Dermis blood vessel endothelial cell (primary cell): ENCODE results near the gene ISLR. TPM values are rescaled to one million over a fixed set of nuclear protein-coding genes. Genes with fewer than 3 reads are reported as not detected.

Source experiments
- DNase-seq: peaks from one replicate; pipeline ENCODE4 v3.0.0; 2010
- total RNA-seq: library from RNA; depleted of rRNA; stranded (reverse); fragments of >200 nt; gene quantifications from 2 replicates; pipeline ENCODE4 v1.2.3, GENCODE V29; 2014

ISLR gene
- total RNA-seq, 1 donor from 2014 or later, result 0.17 TPM

DNA sequence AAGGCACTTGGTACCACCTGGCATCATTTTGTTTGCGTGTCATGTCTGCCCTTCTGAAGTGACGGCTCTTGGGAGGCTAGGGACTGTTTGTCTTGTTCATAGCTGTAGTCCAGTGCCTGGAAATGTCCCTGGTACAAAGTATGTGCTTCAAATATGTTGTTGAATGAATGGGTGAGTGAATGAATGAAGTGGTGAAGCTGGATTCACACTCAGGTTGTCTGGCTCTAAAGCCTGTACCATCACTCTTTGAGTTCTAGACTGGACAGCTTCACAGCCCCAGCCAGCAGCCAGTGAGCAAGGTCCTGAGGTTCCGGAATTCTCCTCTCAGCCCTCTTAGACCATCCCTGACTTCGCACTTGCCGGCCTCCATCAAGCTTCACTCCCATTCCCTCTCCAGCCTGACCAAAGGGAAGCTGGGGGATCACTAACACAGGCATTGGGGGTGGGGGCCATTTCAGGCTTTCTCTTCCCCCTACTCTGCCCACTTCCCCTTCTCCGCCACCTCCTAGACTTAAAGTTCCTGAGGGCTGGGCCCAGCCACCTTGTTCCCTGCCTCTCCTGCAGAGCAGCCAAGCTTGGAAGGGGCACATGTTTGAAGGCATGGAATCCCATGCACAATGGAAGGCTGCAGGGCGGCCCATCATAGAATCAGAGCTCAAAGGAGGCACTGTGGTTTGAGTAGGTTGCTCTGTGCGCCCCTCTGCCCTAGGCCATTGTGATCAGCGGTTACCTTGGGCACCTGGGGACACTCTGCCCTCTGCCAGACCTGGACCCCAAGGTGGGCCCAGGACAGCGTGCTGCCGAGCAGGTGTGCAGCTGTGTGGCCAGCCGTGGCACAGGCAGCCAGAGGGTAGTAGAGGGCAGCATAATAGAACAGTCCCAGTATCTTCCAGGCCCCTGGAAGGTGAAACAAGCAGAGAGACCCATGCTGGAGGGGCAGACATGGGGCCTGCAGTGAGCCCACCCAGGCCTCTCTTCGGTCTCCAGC lies 21.4 kb downstream of the ISLR start:
- no peak for DNase-seq

DNA sequence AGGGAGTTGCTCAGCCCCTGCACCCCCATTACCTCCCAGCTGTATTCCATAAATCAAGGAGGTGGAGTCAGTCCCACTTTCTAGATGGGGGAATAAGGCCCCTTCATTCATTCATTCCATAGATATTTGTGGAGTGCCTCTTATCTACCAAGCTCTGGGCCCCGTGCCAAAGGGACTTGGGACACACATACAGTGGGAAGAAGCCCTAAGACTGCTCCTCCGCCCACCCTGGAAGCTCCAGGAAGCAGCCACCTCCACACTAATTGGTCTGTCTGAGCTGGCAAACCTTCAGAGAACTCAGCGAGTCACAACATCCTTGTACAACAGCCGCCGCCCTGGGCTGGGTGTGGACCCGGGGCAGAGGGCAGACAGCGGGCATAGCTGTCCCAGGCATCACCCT lies 22.7 kb downstream of the ISLR start:
- peak; percentile 25 for DNase-seq

DNA sequence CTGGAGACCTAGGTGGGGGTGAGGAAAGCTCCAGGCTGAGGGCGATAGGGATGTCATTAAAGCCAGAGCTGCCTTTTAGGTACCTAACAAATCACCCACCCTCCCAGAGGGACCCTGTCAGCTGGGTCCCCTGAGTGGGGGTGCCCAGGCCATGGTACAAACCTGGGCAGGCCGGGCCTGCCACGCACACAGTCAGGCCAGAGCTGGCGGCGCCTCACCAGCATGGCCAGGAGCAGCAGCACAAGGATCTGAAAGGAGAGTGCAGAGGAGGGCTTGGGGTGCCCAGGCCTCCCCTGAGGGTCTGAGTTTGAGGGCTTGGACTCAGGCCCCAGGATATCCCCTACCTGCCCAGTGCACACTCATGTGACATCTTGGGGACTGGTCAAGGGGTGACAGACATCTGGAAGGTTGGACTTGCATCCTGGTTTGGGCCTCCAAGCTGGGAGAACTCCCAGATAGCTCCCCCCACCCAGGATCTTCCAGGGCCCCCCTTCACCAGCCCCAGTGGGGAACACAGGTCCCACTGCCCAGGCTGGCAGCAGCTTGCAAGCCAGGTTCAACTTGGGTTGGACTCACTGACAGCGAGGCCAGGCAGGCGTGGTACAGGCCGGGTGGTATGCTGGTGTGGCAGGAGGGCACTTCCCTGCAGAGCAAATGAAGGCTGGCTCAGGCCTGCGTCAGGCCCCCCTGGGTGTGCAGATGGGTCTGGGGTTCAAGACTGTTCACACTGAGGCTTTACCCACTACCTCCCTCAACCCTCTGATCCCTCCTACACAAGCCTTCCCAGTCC lies 23.9 kb downstream of the ISLR start:
- no peak for DNase-seq

DNA sequence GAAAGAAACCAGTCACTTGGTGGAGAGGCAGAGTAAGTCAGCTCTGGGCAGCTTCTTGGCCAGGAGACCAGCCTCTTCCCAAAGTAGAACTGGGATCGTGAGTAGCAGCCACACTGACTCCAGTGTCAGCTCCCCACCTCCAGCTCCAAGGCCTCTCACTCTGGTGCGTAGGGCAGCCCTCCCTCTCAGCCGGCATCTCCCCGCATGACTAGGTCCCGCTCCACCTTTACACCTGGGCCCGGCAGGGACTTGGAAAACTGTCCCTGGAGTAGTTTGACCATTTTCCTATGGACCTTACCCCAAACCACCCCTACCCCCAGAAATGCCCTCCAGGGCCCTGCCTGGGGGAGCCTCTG lies 25.8 kb downstream of the ISLR start:
- DNase-seq, result no peak

DNA sequence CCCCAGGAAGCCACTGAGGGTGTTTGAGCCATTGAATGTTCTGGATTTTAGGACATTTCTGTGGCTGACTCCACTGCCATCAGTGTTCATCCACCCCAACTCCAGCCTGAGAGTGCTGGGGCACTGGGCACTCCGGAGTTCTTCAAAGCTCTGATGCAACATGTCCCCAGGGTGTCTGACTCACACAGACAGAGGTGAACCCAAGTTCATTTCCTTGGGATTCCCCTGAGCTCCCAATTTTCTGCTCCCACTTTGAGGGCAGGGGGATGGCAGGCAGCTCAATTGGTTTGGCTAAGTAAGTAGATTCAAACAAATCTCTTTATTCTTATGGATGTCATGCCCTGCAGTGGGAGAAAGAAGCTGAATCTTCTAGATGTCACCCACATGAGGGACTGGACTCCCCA lies 26.9 kb downstream of the ISLR start:
- DNase-seq, result peak; percentile 52

DNA sequence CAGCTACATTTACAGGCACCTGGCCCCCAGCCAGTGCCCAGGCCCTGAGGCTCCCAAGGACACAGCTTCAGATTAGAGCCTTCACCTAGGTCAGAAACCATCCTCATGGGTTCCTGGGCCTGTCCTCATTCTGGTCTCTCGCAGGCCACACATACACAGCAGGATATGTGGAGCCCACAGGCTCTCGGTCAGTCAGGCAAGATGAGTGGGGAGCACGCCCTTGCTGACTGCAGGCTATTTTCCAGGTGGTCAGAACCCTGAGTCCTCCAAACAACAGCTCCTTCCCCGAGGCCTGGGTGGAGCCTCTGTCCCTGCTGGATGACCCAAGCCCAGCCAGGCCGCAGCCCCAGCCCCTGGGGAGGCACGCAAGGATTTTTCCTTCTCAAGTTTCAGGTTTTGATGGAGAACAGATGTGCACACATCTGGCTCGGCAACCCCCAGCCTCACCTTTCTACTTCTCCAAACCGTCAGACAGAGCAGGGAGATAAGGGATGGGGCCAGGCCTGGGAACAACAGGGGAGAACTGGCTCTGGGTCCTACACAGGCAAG lies 27.4 kb downstream of the ISLR start:
- DNase-seq, result no peak

DNA sequence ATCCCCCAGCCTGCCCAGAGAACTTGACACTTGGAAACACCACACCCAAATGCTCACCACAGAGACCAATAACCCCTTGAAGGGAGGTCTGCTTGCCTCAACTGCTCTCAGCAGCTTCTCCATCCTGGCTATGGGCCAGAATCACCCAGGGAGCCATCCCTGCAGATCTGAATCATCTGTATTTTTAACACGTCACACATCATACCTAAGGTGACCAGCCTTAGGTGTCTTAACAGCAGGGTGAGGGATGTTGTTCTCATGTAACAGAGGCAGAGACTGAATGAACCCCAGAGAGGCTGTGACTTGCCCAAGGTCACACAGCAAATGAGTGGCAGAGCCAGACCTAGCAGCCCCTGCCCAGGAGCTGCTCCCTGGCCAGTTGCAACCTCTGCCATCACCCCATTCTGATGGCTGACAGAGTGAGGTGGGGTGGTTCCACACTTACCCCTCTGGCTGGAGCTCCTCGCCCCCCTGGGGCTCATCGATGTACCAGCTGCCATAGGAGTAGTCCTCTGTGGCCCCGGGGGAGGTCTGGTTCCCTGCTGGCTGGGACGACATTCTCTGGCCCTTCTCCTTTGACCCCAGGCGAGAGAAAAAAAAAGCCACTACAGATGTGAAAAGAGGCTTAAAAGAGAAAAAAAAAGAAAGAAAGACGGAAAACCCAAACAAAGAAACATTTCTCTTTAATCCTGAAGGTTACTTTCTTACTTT lies 28.4 kb downstream of the ISLR start:
- DNase-seq, result no peak

DNA sequence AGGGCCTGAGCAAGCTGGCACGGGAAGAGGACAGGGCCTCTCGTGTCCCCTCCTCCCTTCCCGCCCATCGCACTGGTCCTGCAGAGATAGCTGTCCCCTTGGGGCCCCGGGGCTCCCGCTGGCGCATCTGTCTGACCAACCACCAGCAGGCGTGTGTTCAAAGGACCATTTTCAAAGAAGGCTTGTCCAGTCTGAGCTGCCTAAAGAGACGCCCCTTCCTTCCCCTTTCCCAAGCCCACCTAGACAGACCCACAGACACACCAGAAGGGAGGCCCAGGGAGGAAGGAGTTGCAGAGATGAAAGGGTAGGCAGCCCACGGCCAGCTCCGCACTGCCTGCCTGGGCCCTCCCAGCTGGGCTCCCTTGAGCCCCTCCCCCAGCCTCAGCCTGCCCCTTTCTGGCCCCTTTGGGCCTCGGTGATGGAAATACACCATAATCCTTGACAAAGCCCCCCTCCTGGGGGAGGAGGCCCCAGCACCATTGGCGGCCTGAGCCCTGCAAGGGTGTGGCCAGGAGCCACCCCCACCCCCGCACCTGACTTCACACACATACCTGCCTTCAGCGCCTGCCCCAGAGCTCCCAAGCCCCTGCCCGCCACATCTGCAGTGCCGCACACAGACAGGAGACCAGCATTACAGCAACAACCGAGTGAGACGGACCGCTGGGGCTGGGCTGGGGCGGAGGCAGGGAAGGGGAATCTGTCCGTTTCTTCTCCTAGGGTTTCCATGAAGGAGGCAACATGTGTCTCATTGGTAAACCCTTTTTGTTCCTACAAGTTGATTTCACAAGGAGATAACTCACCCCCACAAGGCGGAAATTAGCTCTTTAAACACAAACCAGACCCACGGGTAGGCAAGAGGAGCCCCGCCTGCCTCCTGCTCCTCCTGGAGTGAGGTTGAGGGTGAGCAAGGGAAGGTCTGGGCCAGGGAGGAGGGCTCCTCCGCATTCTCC lies 29.2 kb downstream of the ISLR start, which contains the start of gene STRA6:
Gene STRA6 (minus strand): TSS at position 336 of the 950 bp plus-strand sequence. CDS start 520 bp downstream, outside the sequence.
- no peak for DNase-seq

DNA sequence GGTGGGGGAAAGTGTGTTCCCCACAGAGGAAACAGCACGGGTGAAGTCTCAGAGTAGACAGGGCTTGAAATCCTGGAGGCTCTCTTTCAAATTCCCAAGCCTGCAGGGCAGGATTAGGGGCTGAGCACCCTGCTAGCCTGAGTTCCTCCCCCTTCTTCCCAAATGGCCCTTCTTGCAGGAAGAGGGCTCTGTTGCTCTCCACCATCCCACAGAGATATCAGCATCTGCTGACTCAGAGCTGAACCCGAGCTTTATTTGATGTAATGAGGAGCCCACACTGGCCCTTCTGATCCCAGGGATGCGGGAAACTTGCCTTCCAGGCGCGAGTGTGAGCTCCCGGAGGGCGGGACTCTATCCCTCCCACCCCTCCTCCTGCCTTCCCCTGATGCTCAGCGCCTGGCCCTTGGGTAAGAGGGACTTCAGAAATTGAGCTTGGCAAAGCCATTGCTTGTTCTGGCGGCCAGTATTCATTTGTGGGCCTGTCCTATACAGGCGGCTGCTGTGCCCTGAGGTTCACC lies 30.5 kb downstream of the ISLR start:
- DNase-seq, result no peak

DNA sequence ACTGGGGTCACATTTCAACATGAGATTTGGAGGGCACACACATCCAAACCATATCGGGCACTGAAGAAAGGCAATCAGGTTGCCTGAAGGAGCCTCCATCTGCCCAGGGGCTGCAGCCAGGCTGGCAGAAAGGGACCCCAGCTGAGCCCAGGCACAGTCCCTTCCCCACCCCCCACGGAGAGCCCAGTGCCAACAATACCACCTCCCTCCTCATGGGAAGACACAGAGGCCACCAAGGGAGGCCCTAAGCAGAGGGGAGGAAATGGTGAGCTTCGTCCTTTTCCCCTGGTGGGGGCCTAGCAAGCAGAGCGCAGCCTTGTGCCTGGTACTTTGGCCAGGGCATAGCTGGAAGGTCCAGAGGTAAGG lies 32.1 kb downstream of the ISLR start:
- DNase-seq, result no peak

DNA sequence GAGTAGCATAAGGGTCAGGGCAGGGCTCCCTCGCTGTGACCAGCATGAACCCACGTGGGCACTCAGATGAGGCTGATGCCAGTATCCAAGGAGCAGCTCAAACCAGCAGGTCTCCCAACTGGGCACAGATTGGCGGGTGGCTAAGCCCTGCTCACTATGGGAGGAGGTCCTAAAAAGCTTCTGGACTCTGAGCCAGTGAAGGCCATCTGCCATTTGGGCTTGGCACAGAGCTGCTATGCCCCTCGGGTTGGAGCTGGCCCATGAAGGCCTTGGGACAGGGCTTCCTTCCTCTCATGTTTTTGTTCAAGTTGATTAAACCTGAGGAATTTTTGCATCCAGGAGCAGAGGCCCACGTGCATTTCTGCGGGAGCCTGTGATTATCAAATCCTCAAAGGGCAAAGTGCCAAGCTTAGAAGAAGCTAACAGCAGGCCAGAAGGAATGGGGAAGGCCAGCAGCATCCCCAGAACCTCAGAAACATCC lies 33.3 kb downstream of the ISLR start:
- DNase-seq, result no peak

DNA sequence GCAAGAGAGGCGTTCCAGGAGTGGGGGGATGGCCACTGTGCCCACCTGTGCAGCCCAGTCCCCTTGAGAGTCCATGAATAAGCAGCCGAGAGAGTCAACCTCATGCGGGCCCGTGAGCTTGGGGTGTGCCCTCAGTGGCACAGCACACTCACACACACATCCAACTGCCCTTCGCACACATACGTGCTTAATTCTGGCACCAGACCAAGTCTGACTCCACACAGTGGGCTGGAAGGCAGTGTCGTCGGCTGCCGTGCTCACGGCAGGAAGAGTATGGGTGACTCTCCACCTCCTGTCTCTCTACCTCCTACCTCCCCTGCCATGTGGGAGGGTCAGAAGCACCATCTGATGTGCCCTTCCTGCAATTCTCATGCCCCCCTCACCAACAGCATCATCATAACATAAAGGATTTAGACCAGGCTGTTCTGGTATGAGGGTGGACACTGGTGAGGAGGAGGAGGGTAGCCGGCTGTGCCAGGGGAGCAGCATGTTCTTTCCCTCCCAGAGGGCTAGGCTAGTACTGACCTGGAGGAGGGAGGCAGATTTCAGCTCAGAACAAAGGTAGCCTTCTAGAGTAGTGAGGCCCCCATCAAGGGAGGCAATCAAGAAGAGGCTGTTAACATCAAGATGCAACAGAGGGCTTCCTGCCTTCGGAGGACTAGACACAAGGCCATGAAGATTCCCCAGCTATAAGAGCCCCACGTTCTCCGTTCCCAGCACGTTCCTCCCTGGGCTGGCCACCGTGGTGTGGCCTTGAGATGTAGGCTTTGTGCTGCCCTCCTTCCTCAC lies 34.3 kb downstream of the ISLR start:
- peak; percentile 24 for DNase-seq

DNA sequence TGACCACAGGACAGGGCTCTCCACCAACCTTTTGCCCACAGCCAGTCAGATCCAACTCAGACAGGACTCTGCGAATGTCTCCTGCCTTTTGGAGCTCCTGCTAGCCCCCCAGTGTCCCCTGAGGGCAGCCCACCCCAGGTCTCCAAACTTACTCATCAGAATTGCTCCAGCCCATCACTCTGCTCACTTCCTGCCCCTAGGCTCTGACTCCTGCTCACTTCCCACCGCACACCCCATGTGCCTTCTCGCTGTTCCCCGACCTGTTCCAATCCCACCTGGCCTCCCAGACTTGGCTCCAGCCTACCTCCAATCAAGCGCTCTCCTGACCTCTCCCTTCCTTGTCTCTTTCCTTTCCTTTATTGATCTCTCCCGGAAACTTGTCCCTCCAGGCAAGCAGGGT lies 35.0 kb downstream of the ISLR start:
- DNase-seq, result no peak

DNA sequence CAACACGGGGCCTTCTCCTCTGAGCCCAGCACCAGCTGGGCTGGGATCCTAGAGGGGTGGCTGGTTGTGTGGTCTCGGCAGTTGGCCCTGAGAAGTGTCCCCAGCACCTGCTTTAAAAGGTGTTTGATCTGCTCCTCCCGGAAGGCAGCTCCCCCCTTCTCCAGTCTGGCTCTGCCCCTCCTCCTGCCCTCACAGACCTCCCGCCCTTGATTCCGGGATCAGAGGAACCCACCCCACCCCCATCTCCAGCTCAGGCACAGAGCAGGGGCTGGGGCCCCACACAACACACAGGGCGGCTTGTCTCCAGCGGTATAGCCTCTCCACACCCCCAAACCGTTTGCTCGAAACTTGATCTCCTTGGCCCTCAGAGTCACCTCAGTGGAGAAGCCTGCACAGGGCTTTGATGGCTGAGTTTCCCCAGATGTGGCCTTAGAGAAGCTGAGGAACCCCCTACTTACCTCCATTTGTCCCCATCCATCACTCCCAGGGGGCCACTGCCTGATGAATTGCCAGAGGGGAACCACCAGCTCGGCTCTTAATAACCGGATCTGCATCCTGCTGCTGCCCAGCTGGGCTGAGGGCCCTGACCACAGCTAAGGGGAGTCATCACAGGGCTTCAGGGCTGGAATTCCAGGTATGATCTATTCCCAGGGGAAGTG lies 35.5 kb downstream of the ISLR start:
- no peak for DNase-seq

DNA sequence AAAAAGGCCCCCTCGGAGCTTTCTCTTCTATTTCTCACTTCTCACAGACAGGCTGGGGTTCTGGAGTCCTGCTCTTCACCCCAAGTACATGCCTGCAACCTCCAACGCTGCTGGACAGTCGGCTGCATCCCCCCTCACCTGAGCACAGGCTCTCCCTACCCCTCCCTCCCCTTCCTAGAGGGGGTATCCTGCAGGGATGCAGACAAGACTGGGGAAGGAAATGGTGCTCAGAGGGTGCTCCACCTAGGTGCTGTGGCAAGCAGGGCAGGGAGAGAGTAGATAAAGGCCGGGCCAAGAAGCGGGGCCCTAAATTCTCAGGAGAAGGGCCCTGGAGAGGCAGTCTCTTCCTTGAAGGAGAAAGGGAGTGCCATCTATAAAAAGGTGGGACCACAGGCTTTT lies 36.0 kb downstream of the ISLR start:
- no peak for DNase-seq

DNA sequence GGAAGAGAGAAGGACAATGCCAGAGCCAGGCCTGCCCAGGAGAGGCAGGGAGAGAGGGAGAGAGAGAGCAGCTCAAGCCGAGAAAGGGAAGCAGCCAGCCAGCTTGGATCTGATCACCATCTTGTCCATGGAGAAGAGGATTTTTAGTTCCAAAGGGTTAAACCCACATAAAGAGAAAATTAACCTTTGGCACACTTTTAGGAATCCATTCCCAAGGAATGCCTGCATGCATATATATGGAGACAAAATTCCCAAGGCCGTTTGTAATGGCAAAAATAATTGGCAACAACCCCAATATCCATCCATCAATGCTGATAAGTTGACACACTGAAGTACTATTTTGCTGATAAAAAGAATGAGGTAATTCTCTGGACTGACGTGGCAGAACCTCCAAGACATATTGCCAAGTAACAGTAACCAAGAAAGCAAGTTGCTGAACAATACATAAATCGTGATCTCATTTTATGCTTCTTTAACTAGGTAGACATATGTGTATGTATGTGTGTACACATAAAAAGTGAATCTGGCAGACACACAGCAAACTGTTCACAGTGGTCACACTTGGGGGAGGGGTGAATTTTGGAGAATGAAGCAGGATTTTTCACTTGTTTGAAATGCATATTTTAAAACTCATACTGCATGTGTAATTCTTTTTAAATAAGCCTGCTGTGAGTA lies 36.6 kb downstream of the ISLR start:
- peak; percentile 26 for DNase-seq

DNA sequence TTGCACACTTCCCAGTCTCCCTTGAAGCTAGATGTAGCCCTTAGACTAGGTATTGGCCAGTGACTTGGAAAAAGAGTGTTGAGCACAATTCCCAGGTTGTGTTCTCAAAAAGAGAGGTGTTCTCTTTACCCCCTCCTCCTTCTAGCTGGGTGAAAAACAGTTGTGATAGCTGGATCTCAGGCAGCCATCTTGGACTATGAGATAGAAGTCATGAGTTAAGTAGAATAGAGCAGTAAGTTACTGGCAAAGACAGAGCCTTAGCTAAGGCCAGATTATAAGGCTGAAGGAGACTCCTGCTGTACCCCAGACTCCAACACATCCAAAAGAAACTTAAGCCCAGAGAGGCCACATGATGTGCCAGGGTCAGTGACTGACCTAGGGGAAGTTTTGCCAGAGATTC lies 37.2 kb downstream of the ISLR start:
- DNase-seq, result no peak

DNA sequence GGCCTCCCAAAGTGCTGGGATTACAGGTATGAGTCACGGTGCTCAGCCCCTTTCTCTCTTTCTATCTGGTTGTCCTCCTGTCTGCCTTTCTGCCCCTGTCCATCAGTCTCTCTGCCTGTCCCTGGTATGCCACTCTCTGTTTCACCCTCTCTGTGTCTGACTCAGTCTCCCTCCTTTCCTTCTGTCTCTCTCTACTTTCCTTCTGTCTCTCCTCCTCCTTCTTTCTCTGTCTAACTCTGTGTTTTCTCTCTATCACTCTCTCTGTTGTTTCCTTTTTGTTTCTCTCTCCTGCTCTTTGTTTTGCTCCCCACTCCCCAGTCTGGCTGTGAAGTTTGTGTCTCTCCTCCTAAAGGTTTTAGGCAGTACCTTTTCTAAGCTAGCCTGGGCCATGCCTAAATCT lies 38.1 kb downstream of the ISLR start:
- no peak for DNase-seq

DNA sequence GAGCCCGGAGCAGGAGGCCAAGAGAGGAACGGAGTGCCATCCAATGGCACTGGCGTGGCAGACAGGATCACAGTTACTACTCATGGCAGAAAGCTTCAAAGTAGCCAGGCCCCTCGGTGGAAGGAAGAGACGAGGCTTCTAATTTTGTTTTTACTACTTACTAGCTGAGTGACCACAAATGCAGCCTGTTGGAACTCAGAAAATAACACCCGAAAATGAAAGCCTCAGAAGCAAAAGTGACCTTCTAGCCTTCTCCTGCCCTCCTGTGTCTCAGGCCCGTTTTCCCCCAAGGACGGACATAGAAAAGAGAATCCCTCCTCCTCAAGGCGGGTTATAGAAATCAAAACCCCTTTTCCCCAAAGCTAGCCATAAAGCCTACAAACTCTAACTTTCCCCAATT lies 39.0 kb downstream of the ISLR start:
- DNase-seq, result no peak
